Measurements from ENCODE around the gene STYXL1.
"Not testable (repeated sequence)": the region's sequence is repeated elsewhere in the genome, so short reads cannot be mapped to it uniquely, and the experiment has no call there.

STYXL1 gene

GRCh38 chr7:76047811-76048667, at the start of gene STYXL1, which contains the start of gene MDH2:
Gene STYXL1 (minus strand): TSS chr7:76048000. CDS start chr7:76030523, 17,477 bp downstream.
Gene MDH2 (plus strand): TSS chr7:76048106. CDS start chr7:76048161, 55 bp downstream.
- peak within 1 kb of the TSS; percentile 94 for H3K4me3 ChIP-seq (ENCODE audit: low read depth, low read length)
- POLR2A ChIA-PET = interaction anchor here (0.6 to 1.6 kb wide), 8 partner anchors 10 to 1750 kb away, joined by 3 to 23 read pairs (median 4); no protein-coding TSS in a partner anchor
- DNase-seq (ENCODE audit: low read depth, low spot score) = peak; percentile 63
- no peak for TF ChIP-seq CTCF (IDR thresholded peaks at IDR 0.05; ENCODE audit: insufficient read depth, low read length, missing control alignments)
- CTCF ChIA-PET = interaction anchor here (0.8 to 2.4 kb wide), 8 partner anchors 13 to 267 kb away, joined by 3 to 10 read pairs (median 4); no protein-coding TSS in a partner anchor

GRCh38 chr7:76095908-76096307, 48.1 kb upstream of the STYXL1 start:
- CTCF ChIA-PET = no interaction called here
- H3K4me3 ChIP-seq (ENCODE audit: low read depth, low read length) = no peak overlapping the region
- no peak for TF ChIP-seq CTCF (IDR thresholded peaks at IDR 0.05; ENCODE audit: insufficient read depth, low read length, missing control alignments)
- POLR2A ChIA-PET = no interaction called here
- DNase-seq (ENCODE audit: low read depth, low spot score) = no peak

GRCh38 chr7:76094326-76094725, 46.5 kb upstream of the STYXL1 start:
- POLR2A ChIA-PET; DNase-seq (ENCODE audit: low read depth, low spot score); CTCF ChIA-PET; H3K4me3 ChIP-seq (ENCODE audit: low read depth, low read length): not testable (repeated sequence)

DNA sequence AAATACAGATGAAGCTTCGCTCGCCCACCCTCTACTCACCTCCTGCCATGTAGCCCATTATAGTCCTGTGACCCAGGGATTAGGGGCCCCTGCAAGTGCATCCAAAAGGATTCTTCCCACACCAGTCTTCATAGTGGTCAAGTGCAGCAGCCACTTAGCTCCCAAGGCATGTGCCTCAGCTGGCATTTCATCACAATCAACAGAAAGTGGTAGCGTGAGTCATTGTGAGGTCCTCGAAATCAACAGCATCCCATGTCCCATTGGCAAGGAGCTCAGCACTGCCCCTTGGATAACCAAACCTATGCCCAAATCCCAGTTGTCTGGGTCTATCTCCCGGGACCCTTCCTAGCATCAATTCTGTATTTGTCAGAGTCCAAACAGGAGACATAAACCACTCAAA, 45.7 kb upstream of the STYXL1 start:
- H3K4me3 ChIP-seq (ENCODE audit: low read depth, low read length); POLR2A ChIA-PET; DNase-seq (ENCODE audit: low read depth, low spot score): not testable (repeated sequence)
- CTCF ChIA-PET = interaction anchor here (0.6 kb wide), 1 partner anchor 192 kb away, joined by 3 read pairs; no protein-coding TSS in a partner anchor

- DNase-seq (ENCODE audit: low read depth, low spot score) = no peak
- POLR2A ChIA-PET = no interaction called here
- H3K4me3 ChIP-seq (ENCODE audit: low read depth, low read length) = no peak overlapping the region
- no peak for TF ChIP-seq CTCF (IDR thresholded peaks at IDR 0.05; ENCODE audit: insufficient read depth, low read length, missing control alignments)
- CTCF ChIA-PET = interaction anchor here (0.6 to 1.2 kb wide), 2 partner anchors 39 to 71 kb away, joined by 3 read pairs; no protein-coding TSS in a partner anchor
Observed at GRCh38 chr7:76091506-76091905, 43.7 kb upstream of the STYXL1 start.

DNA sequence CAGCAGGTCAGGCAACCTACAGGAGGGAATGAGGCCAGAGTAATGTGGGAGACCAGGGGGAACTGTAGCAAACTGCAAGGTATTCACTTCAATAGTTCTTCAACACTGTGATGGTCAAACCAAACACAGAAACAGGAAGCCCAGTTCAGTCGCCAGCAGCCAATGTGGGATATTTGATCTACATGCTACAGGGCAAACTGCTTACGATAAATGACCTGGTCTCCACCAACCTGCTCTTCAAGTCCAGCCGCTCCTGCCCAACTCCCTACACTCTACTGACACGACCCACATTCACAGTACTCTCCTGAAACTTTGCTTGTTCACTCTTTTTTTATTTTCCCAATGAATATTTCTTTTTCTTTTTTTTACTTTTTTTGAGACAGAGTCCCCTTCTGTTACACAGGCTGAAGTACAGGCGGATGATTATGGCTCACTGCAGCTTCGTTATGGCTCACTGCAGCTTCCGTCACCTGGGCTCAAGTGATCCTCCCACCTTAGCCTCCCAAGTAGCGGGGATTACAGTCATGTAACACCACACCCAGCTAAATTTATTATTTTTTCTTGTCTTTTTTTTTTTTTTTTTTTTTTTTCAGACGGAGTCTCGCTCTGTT, 42.2 kb upstream of the STYXL1 start:
- POLR2A ChIA-PET = no interaction called here

GRCh38 chr7:76087362-76087791, 39.6 kb upstream of the STYXL1 start:
- CTCF ChIA-PET; H3K4me3 ChIP-seq (ENCODE audit: low read depth, low read length): not testable (repeated sequence)
- POLR2A ChIA-PET = interaction anchor here (0.6 to 0.7 kb wide), 2 partner anchors 67 to 98 kb away, joined by 3 read pairs; no protein-coding TSS in a partner anchor
- DNase-seq (ENCODE audit: low read depth, low spot score) = peak; percentile 70

More for the DNA sequence above, 42.2 kb upstream of the STYXL1 start:
- no peak for DNase-seq (ENCODE audit: low read depth, low spot score)
- CTCF ChIA-PET = no interaction called here
- no peak for TF ChIP-seq CTCF (IDR thresholded peaks at IDR 0.05; ENCODE audit: insufficient read depth, low read length, missing control alignments)
- no peak overlapping the region for H3K4me3 ChIP-seq (ENCODE audit: low read depth, low read length)
